Measurements from ENCODE around the gene DDX41.
"Not testable (repeated sequence)": the region's sequence is repeated elsewhere in the genome, so short reads cannot be mapped to it uniquely, and the experiment has no call there.

The DDX41 gene

DNA sequence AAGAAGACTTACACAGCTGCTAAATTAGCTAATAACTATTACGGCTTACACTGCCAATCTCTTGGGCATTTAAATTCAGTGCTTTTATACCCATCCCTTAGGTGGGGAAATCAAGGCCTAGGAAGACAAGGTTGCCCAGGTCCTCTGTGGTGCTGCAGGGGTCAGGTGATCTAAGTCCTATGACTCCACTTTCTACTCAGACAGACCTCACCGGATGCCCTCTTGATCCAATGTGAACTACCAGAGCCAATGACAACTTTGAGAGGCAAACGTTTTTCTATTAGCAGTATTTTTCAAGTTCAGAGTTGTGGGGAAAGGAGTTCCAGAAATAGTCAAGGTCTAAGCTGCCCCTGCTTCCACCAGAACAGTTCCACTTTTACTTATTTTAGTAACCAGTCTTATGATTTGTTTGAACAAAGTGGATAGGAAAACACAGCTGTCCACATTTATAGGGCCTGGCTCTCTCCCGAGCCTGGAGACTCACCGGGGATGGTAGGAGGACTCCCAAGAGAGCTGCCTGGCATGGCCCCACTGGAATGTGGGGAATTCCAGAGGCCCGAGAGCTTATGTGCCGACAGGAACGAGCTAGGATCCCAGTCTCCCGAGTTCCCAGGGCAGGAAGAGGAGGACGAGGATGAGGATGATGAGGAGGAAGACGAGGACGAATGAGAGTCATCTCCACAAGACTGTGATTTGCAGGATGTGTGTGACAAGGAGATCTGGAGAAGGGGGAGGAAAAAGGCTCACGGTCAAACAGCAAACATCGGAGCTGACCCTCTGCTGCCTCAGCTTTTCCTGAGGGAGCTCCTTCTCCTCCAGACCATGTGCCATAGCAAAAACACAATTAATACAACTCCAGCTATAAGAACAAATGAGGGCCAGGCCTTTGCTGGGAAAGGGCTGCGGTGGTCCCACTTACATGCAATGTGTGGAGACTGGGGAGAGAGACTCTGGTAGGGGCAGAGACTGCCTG, 20.9 kb upstream of the DDX41 start:
- Histone ChIP-seq H3K4me1 (ENCODE audit: control insufficient read depth, insufficient read depth, low read length) (peaks cover 45% of the 10 kb centered on the region), H3K27ac (ENCODE audit: low read length) (peak overlapping the region; percentile 75), H3K27me3 (ENCODE audit: control insufficient read depth in 1 of 2, insufficient read depth in 2 of 2, low read length in 2 of 2) (no peaks in the 10 kb centered on the region), H3K9ac (ENCODE audit: low read length in 2 of 2) (peak overlapping the region; percentile 29 to 51), H3K36me3 (ENCODE audit: control insufficient read depth in 2 of 2, insufficient read depth in 2 of 2, low read length in 2 of 2) (peaks cover 12 to 26% of the 10 kb centered on the region in 2 donors), H3K4me3 (ENCODE audit: low read length in 2 of 2) (peak overlapping the region in 1 of 2 donors; percentile 35), H3K9me3 (ENCODE audit: control insufficient read depth in 2 of 2, low read length in 2 of 2) (no peaks in the 10 kb centered on the region)

DNA sequence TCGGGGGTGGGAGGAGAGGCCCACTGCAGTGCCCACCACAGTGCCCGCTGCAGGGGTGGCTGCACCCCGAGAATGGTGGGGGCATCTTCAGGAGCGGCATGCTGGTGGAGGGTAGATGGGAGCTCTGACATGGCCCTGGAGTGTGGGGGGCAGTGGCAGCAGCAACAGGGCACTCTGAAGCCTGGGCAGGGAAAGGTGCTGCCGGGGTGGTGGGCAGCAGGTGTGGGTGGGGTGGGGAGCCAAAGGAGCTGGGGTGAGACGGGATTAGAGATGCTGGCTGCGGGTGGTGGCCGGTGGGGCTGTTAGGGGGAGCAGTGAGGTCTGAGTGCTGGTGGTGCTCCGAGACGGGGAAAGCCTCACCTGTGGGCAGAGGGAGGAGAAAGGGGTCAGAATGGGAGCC, 19.6 kb upstream of the DDX41 start:
- H3K9ac ChIP-seq (ENCODE audit: low read length in 2 of 2), result no peak overlapping the region

DNA sequence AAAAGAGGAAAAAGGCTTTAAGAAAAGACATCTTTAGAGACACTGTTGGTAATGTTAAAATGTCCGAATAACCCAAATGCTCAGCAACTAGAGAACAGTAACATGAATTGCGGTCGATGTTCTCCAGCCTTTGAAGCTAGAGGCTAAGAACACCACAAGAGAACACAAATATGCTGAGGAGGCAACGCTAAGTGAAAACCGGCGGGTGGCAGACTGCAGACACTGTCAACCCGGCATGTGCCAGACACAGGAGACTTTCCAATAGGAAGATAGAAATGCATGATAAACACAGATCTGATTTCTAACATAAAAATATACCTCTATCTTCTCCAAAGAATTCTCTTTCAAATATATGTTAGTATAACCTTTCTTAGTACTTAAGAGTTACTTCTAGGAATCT, 18.4 kb upstream of the DDX41 start:
- no peak overlapping the region for H3K9ac ChIP-seq (ENCODE audit: low read length in 2 of 2)

More for the DNA sequence above, 19.6 kb upstream of the DDX41 start:
- peaks cover 45% of the 10 kb centered on the region for H3K4me1 ChIP-seq (ENCODE audit: control insufficient read depth, insufficient read depth, low read length)
- H3K36me3 ChIP-seq (ENCODE audit: control insufficient read depth in 2 of 2, insufficient read depth in 2 of 2, low read length in 2 of 2), result peaks cover 21 to 34% of the 10 kb centered on the region in 2 donors
- no peaks in the 10 kb centered on the region for H3K9me3 ChIP-seq (ENCODE audit: control insufficient read depth in 2 of 2, low read length in 2 of 2)
- no peak overlapping the region for H3K4me3 ChIP-seq (ENCODE audit: low read length in 2 of 2)
- no peaks in the 10 kb centered on the region for H3K27me3 ChIP-seq (ENCODE audit: control insufficient read depth in 1 of 2, insufficient read depth in 2 of 2, low read length in 2 of 2)
- H3K27ac ChIP-seq (ENCODE audit: low read length), result peak overlapping the region; percentile 75

DNA sequence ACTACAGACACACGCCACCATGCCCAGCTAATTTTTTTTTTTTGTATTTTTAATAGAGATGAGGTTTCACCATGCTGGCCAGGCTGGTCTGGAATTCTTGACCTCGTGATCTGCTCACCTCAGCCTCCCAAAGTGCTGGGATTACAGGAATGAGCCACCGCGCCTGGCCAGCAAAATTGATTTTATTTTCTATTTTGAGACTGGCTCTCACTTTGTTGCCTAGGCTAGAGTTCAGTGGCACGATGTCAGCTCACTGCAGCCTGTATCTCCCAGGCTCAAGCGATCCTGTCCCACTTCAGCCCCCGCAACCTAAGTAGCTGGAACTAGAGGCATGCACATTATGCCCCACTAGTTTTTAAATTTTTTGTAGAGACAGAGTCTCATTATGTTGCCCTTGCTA, 17.7 kb upstream of the DDX41 start:
- peaks cover 34% of the 10 kb centered on the region for H3K4me1 ChIP-seq (ENCODE audit: control insufficient read depth, insufficient read depth, low read length)
- peaks cover 37 to 47% of the 10 kb centered on the region in 2 donors for H3K36me3 ChIP-seq (ENCODE audit: control insufficient read depth in 2 of 2, insufficient read depth in 2 of 2, low read length in 2 of 2)
- H3K9ac ChIP-seq (ENCODE audit: low read length in 2 of 2); H3K27me3 ChIP-seq (ENCODE audit: control insufficient read depth in 1 of 2, insufficient read depth in 2 of 2, low read length in 2 of 2); H3K27ac ChIP-seq (ENCODE audit: low read length); H3K9me3 ChIP-seq (ENCODE audit: control insufficient read depth in 2 of 2, low read length in 2 of 2); H3K4me3 ChIP-seq (ENCODE audit: low read length in 2 of 2): not testable (repeated sequence)

More for the DNA sequence above, 18.4 kb upstream of the DDX41 start:
- peaks cover 40% of the 10 kb centered on the region for H3K4me1 ChIP-seq (ENCODE audit: control insufficient read depth, insufficient read depth, low read length)
- no peaks in the 10 kb centered on the region for H3K9me3 ChIP-seq (ENCODE audit: control insufficient read depth in 2 of 2, low read length in 2 of 2)
- H3K36me3 ChIP-seq (ENCODE audit: control insufficient read depth in 2 of 2, insufficient read depth in 2 of 2, low read length in 2 of 2), result peaks cover 30 to 41% of the 10 kb centered on the region in 2 donors
- no peak overlapping the region for H3K27ac ChIP-seq (ENCODE audit: low read length)
- no peak overlapping the region for H3K4me3 ChIP-seq (ENCODE audit: low read length in 2 of 2)
- H3K27me3 ChIP-seq (ENCODE audit: control insufficient read depth in 1 of 2, insufficient read depth in 2 of 2, low read length in 2 of 2), result no peaks in the 10 kb centered on the region

DNA sequence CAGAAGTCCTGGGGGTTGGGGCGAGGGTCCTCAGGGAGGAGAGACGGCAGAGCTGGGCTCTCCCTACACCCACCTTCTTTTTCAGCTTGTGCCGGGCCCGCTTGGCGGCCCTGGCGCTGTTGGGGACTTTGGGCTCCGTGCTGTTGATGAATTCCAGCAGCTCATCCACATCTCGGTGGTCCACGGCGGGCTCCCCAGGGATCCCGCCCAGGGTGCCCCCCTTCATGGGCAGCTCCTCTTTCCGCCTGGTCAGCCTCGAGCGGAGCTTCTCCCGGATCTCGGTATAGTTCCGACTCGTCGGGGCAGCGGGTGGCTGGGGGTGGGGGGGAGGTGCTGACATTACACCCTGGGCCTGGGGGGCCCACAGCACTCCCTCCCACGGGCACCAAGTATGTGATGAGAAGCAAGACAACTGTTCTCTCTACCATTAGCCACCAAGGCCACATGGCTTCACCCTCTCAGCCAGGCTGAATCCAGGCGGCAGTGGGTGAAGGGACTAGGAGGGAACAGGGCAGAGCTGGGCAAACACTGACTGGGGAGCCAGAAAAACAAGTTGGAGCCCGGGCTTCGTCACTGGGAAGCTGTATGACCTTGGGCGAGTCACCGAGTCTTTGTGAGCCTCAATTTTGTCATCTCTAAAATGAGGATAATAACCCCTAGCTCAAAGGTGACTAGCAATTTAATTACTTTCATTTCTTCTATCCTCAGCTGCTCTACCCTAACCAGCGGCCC, 14.6 kb upstream of the DDX41 start:
- H3K27ac ChIP-seq (ENCODE audit: low read length), result no peak overlapping the region
- H3K36me3 ChIP-seq (ENCODE audit: control insufficient read depth in 2 of 2, insufficient read depth in 2 of 2, low read length in 2 of 2), result peaks cover 55 to 59% of the 10 kb centered on the region in 2 donors
- H3K9me3 ChIP-seq (ENCODE audit: control insufficient read depth in 2 of 2, low read length in 2 of 2), result no peaks in the 10 kb centered on the region
- no peaks in the 10 kb centered on the region for H3K27me3 ChIP-seq (ENCODE audit: control insufficient read depth in 1 of 2, insufficient read depth in 2 of 2, low read length in 2 of 2)
- peaks cover 3% of the 10 kb centered on the region for H3K4me1 ChIP-seq (ENCODE audit: control insufficient read depth, insufficient read depth, low read length)
- H3K4me3 ChIP-seq (ENCODE audit: low read length in 2 of 2), result no peak overlapping the region
- H3K9ac ChIP-seq (ENCODE audit: low read length in 2 of 2), result no peak overlapping the region

DNA sequence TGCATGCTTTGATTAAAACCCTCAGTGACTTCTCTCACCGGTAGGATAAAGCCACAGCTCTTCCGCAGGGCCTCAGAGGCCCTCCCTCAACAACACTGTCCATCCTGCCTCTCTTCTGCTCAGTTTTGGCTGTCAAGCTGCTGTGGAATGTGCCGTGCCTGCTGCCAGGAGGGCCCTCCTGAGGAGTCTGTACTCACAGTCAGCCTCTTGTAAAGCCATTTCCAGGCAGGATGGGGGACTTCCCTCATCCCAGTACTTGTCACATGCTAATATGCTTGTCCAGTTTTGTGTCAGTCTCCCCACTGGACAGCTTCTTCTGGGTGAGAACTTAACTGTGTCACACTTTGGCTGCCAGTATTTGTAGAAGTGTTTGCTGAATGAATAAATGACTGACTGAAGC, 13.9 kb upstream of the DDX41 start:
- H3K4me1 ChIP-seq (ENCODE audit: control insufficient read depth, insufficient read depth, low read length), result peaks cover 1% of the 10 kb centered on the region
- H3K9ac ChIP-seq (ENCODE audit: low read length in 2 of 2), result peak overlapping the region in 1 of 2 donors; percentile 42
- H3K36me3 ChIP-seq (ENCODE audit: control insufficient read depth in 2 of 2, insufficient read depth in 2 of 2, low read length in 2 of 2), result peaks cover 58 to 67% of the 10 kb centered on the region in 2 donors
- H3K4me3 ChIP-seq (ENCODE audit: low read length in 2 of 2), result no peak overlapping the region
- H3K27ac ChIP-seq (ENCODE audit: low read length), result no peak overlapping the region
- H3K9me3 ChIP-seq (ENCODE audit: control insufficient read depth in 2 of 2, low read length in 2 of 2), result no peaks in the 10 kb centered on the region
- no peaks in the 10 kb centered on the region for H3K27me3 ChIP-seq (ENCODE audit: control insufficient read depth in 1 of 2, insufficient read depth in 2 of 2, low read length in 2 of 2)

DNA sequence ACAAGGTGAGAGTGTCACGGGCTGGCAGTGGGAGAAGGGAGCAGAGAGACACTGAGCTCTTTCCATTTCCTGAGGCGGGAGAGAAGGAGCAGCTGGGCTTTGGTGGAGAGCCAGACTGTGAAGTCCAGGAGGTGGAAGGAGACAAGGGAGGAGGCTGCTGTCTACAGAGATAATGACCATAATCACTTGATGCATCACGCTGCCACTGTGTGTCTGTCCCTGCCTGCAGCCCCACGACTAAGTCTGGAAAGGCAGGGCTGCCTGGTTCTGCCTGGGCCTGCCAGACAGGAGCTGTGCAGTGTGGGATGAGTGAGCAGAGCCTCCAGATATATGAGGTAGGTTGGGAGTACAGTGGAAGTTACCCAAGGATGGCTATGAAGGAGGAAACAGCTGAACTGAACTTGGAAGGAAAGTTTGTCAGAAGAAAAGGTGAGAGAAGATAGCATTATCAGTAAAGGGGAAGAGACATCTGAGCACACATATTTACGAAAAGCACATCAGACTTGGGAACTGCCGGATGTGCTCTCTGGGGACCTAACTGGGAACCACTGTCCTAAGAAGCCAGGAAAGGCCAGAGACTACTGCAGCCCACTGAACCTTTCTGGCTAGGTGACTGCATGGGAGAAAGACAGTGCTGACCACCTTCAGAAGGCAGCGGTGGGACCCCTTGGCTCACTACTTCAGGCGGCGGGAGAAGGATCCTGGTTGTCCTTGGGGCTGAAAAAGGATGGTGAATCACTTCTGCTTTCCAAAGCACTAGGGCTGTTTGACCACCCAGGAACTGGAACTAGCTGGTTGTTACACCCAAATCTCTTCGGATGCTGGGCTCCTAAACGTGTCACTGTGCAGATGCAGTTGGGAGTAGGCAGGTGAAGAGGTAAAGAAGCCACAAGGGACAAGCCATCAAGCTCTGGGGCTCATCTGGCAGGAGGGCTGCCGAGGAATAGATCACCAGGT, 12.8 kb upstream of the DDX41 start:
- Histone ChIP-seq H3K4me1 (ENCODE audit: control insufficient read depth, insufficient read depth, low read length) (peaks cover 11% of the 10 kb centered on the region), H3K9ac (ENCODE audit: low read length in 2 of 2) (no peak overlapping the region), H3K4me3 (ENCODE audit: low read length in 2 of 2) (no peak overlapping the region), H3K9me3 (ENCODE audit: control insufficient read depth in 2 of 2, low read length in 2 of 2) (no peaks in the 10 kb centered on the region), H3K27me3 (ENCODE audit: control insufficient read depth in 1 of 2, insufficient read depth in 2 of 2, low read length in 2 of 2) (no peaks in the 10 kb centered on the region), H3K27ac (ENCODE audit: low read length) (no peak overlapping the region), H3K36me3 (ENCODE audit: control insufficient read depth in 2 of 2, insufficient read depth in 2 of 2, low read length in 2 of 2) (peaks cover 64 to 75% of the 10 kb centered on the region in 2 donors)

DNA sequence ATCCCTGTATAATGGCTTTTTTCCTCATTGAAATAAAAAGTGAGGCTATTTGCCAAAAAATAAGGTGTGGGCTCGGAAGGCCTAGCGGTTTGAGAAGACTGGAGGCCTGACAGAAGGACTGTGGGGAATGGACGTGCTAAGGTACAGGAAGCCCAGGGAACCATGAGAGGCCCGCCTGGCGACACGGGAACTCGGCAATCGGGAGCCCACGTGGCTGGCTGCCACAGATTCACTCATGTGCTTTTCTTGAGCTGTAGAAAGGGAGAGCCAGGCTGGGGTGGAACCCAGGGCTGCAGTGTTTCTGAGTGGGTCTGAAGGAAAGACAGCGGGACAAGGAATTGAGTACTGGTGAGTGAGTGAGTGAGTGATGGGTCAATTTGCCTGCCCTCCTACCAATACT, 11.9 kb upstream of the DDX41 start:
- Histone ChIP-seq H3K9ac (ENCODE audit: low read length in 2 of 2) (no peak overlapping the region), H3K27ac (ENCODE audit: low read length) (no peak overlapping the region), H3K9me3 (ENCODE audit: control insufficient read depth in 2 of 2, low read length in 2 of 2) (no peaks in the 10 kb centered on the region), H3K4me1 (ENCODE audit: control insufficient read depth, insufficient read depth, low read length) (peaks cover 14% of the 10 kb centered on the region), H3K36me3 (ENCODE audit: control insufficient read depth in 2 of 2, insufficient read depth in 2 of 2, low read length in 2 of 2) (peaks cover 70 to 79% of the 10 kb centered on the region in 2 donors), H3K4me3 (ENCODE audit: low read length in 2 of 2) (no peak overlapping the region), H3K27me3 (ENCODE audit: control insufficient read depth in 1 of 2, insufficient read depth in 2 of 2, low read length in 2 of 2) (no peaks in the 10 kb centered on the region)

DNA sequence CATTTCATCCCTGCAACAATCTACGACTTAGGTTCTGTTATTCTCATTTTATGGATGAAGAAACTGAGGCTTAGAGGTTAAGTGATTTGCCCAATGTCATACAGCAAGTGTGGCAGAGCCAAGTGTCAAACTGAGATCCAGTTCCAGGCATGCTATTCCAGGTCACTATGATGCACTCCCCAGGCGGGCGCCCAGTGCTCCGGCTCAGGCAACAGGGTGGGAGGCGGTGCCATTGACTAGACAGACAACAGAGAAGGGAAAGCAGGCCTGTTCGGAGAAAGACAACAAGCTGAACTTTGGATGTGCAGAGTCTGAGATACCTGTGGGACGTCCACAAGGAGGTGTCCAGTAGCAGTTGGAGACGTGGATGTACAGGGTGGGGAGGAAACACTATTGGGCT, 10.8 kb upstream of the DDX41 start:
- H3K27ac ChIP-seq (ENCODE audit: low read length), result no peak overlapping the region
- no peaks in the 10 kb centered on the region for H3K9me3 ChIP-seq (ENCODE audit: control insufficient read depth in 2 of 2, low read length in 2 of 2)
- no peak overlapping the region for H3K9ac ChIP-seq (ENCODE audit: low read length in 2 of 2)
- H3K27me3 ChIP-seq (ENCODE audit: control insufficient read depth in 1 of 2, insufficient read depth in 2 of 2, low read length in 2 of 2), result no peaks in the 10 kb centered on the region
- peaks cover 14% of the 10 kb centered on the region for H3K4me1 ChIP-seq (ENCODE audit: control insufficient read depth, insufficient read depth, low read length)
- peaks cover 72 to 76% of the 10 kb centered on the region in 2 donors for H3K36me3 ChIP-seq (ENCODE audit: control insufficient read depth in 2 of 2, insufficient read depth in 2 of 2, low read length in 2 of 2)
- no peak overlapping the region for H3K4me3 ChIP-seq (ENCODE audit: low read length in 2 of 2)

DNA sequence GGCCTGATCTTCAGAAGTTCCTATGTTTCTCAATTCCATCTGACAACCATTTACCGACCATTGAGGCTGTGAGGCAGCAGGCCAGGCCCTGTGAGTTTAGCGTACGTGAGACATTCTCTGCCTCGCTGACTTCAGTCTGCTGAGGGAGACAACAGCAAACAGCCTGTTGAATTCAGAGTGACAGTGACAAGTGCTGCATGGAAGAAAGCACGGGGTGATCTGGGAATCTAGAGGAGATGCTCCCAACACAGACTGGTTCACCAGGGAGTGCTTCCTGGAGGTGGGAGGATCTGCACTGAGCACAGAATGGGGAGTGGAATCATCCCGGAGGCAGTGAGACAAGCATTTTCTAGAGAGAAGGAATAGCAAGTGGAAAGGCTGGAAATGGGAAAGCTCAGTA, 10.0 kb upstream of the DDX41 start:
- H3K4me1 ChIP-seq (ENCODE audit: control insufficient read depth, insufficient read depth, low read length), result peaks cover 14% of the 10 kb centered on the region
- peaks cover 64 to 73% of the 10 kb centered on the region in 2 donors for H3K36me3 ChIP-seq (ENCODE audit: control insufficient read depth in 2 of 2, insufficient read depth in 2 of 2, low read length in 2 of 2)
- no peaks in the 10 kb centered on the region for H3K27me3 ChIP-seq (ENCODE audit: control insufficient read depth in 1 of 2, insufficient read depth in 2 of 2, low read length in 2 of 2)

More for the DNA sequence above, 10.0 kb upstream of the DDX41 start:
- H3K9ac ChIP-seq (ENCODE audit: low read length in 2 of 2), result no peak overlapping the region
- H3K4me3 ChIP-seq (ENCODE audit: low read length in 2 of 2), result no peak overlapping the region
- H3K9me3 ChIP-seq (ENCODE audit: control insufficient read depth in 2 of 2, low read length in 2 of 2), result no peaks in the 10 kb centered on the region
- no peak overlapping the region for H3K27ac ChIP-seq (ENCODE audit: low read length)
